ENCODE data around the gene NTRK2. TPM values are rescaled to one million over a fixed set of nuclear protein-coding genes. Genes with fewer than 3 reads are reported as not detected.

The NTRK2 gene
- polyA plus RNA-seq, 5 donors, result 0.81 to 2.7 (median 1.6) TPM

DNA sequence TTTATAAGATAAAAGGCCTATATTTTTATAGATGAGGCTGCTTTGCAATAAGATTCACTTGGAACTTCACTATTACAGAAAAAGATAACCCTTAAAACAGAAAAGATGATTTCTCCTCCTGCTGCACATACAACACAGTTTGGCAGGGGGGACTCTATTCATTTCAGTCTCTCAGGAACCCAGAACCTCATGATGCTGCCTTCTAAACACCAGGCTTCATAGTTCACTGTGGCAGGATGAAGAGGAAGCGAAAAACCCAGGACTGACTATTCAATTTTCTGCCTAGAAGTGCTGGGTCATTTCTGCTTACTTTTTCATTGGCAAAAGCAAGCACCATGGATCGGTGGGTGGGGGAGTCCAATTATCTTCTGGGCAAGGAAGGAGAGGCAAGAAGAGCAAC lies 179.5 kb downstream of the NTRK2 start:
- DNase-seq, result no peak

DNA sequence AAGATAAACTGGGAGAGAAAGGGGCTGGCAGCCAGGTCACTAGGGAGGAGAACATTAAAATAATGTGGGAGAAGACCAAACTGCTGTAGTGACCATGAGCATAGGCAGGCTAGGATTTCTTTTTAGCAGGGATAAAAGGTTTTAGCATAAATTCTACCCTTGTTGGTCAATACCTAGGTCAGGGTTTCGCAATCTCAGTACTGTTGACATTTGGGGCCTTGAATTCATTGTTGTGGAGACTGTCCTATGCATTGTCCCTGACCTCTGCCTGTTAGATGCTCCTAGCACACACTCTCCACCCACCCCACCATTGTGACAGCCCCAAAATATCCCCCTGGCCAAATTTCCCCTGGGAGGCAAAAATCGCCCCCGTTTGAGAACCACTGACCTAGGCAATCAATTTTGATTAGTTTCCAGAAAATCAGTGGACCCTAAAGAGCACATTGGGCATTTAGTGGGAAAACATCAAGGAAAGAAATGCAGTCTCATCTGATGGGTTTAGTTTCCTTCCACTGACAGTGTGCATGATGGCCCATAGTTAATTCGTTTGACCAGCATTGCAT lies 181.4 kb downstream of the NTRK2 start:
- no peak for DNase-seq

GRCh38 chr9:84851935-84852585 lies 182.5 kb downstream of the NTRK2 start:
- no peak for DNase-seq

DNA sequence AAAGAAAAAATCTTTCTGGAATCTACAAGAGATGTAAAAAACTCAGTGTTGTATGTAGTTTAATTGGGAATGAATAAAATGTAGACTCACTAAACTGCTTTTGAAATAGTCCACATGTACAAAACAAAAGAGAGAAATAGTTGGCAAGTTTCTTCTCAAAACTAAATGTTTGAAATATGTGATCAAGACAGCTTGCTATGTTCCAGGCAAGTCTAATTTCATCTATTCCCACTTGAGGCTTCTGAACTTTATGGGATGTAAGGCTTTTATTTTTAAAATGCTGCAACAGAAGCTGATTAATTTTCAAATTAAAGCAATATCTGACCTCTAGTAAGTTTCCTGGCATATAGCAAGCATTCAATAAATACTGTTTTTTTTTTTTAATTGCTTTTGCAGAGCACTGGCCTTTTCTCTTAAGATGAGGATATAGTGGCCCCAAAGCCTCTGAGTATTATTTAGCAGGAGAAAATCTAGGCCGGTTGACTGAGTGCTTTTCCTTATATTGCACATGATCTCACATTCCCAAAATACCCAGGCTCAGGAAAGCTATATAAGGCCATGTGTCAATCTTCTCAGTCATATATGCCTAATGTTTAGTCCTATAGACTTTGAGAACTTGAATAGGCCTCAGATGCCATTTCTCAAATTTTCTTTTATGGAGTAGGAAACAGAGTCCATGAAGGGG lies 183.2 kb downstream of the NTRK2 start:
- no peak for DNase-seq

GRCh38 chr9:84856181-84856632 lies 186.7 kb downstream of the NTRK2 start:
- no peak for DNase-seq

DNA sequence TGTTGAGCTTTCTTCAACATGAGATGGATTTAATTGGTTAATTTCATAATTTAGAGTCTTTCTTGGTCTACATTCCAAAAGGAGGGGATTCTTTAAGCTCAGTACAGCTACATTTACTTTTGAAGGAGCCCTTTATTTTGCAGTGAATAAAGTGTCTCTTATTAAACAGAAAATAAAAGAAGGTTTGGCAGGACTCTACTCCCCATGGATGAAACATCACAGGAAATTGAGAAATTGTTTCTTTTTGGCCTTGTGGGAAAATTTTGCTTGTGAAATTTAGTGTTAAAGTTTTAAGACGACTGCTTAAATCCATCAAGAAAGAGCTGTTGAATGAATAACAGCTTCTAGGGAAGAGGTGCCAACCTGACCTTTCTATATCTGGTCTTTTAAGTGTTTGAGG lies 187.7 kb downstream of the NTRK2 start:
- DNase-seq, result no peak

DNA sequence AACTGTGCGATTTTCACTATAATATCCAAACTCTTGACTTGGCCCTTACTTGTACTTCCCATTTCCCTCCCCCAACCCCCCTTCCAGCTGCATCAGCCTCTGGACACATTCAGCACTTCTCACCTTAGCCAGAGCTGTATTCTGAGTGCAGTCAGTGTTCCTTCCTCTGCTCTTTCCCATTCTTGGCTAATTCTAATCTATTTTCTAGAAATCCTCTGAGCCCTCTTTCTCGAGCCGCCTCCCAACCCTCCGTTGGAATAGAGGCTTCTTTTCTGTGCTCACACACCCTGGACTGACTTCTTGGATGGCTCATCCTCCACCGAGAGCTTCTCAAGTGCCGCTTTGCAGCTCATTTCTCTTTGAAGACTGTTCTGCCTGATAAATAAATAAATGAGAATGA lies 188.8 kb downstream of the NTRK2 start:
- no peak for DNase-seq

GRCh38 chr9:84860249-84861115 lies 191.0 kb downstream of the NTRK2 start:
- no peak for DNase-seq

DNA sequence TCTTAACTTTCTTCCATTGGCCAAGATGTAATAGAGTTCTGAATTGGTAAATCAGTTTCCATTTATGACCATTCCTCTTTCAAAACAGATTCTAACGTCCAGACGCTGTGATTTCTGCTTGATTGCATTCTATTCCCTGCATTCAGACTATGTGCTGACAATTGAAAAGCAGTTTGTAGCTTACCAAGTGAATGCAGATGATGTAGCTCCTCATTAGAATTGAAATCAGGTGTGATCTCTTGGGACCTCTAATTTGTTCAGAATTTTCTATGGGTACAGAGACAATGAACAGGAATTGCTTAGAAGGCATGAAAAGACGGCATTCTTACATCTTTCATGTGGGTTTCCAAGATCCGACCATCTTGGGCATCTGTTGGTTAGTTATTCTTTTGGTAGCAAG lies 191.9 kb downstream of the NTRK2 start:
- no peak for DNase-seq

DNA sequence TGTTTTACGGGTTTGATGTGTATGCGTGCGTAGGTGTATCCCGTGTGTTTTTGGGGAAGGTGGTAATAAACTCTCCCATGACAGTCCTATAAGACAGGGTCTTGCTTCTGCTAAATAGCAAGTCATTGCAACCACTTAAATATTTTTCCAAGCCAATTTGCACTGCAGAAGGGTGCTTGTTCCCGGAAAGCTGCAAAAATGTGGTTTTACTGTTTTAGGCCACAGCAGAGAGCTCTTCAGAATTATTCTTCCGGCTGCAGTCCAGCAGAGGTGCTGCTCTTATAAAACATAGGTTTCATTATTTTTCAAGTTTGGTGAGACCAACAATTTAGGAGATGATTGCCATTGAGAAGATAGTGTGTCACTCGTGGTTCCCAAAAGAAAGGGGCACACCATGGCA lies 192.8 kb downstream of the NTRK2 start:
- DNase-seq, result no peak

- DNase-seq, result no peak
Measured at GRCh38 chr9:84862810-84863287, 193.3 kb downstream of the NTRK2 start.

DNA sequence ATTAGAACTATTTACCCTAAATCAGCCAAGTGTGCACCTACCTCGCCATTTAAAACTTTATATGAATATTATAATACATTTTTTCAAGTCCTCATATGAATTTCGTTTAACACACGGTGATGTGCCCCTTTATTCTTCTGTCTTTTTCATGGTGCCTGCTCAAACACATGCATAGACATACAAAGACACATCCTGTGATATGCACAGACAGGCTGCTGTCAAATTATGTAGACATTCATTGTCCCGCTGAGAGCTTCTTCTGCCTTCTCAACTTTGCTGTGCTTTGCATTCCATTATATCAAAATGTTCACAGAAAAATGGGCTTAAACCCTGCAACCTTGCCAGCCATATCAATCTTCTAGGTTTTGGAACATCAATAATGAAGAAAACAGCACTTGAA lies 193.8 kb downstream of the NTRK2 start:
- DNase-seq, result no peak

GRCh38 chr9:84866396-84867175 lies 197.1 kb downstream of the NTRK2 start:
- no peak for DNase-seq

- DNase-seq, result no peak
Measured at GRCh38 chr9:84867186-84867585, 197.7 kb downstream of the NTRK2 start.

DNA sequence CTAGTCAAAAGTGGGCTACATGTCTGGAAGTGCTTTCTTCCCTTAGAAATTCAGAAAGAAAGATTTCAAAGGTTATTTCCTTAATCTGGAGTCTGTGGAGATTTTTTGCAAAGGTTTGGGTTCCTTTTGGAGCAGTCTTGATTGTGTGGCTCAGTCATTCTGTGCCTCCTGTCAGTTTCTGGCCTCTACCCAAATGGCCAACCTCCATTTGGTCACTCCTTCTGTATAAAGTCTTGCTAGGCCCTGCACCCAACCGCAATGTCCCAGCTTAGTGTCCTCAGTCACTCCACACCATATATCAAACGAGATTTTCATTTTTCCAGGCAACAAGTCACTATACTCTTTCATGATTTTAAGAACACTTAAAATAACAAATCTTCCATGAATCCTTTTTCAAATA lies 199.6 kb downstream of the NTRK2 start:
- DNase-seq, result no peak

GRCh38 chr9:84871983-84872382 lies 202.5 kb downstream of the NTRK2 start:
- DNase-seq, result no peak

DNA sequence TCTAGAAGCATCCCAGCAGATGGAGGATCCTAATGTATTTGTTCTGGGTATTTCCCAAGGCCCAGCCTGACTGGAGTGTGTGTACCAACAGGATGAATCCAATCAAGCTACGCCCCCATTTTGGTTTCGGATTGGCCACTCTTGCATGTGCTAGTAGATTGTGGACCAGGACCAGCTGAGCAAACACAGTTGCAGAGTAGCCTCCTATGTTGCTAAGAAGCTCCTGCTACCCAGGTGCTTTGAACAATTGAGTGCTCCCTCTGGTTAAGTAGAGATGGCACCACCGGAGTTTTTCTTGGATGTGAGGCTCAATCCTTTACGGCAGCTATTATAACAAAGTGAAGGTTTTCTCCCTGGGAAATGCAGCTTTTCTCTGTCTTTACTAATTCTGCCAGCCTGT lies 204.5 kb downstream of the NTRK2 start:
- DNase-seq, result no peak

GRCh38 chr9:84874596-84874995 lies 205.1 kb downstream of the NTRK2 start:
- no peak for DNase-seq

- DNase-seq, result peak; percentile 63 to 73
Measured at GRCh38 chr9:84875193-84875592, 205.7 kb downstream of the NTRK2 start.

DNA sequence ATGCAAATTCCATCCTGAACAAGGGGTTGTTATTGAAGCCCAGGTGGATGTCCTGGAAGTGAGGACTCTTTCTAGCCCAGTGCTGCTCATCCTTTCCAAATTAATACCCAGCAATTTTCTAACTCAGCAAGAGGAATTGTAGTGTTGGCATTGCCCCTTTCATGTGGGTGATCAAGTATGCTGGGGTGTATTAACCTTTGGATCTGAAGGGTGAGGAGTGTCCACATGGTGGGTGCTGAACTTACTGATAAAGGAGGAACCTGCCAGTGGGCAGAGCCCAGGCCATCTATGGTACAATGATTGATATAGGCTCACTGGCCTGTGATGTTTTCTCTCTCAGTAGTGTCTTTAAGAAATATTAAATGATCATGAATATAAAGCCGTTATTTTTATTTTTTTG lies 210.1 kb downstream of the NTRK2 start:
- no peak for DNase-seq

- DNase-seq, result no peak
Measured at GRCh38 chr9:84880835-84881234, 211.3 kb downstream of the NTRK2 start.

All from right lung (tissue), 5 donors.